ENCODE data around the gene C16orf95.
"Not testable (repeated sequence)": the region's sequence is repeated elsewhere in the genome, so short reads cannot be mapped to it uniquely, and the experiment has no call there.

The C16orf95 gene

GRCh38 chr16:87340198-87340597 is 23.0 kb upstream of the C16orf95 start:
- FAIRE-seq (no peak), DNase-seq (ENCODE audit: insufficient read length, low spot score) (no peak)
- no peak for TF ChIP-seq CTCF (IDR thresholded peaks at IDR 0.05; ENCODE audit: insufficient read depth, missing control alignments)

GRCh38 chr16:87339724-87340105 is 22.5 kb upstream of the C16orf95 start:
- DNase-seq (ENCODE audit: insufficient read length, low spot score); FAIRE-seq: not testable (repeated sequence)

- no peak for TF ChIP-seq CTCF (IDR thresholded peaks at IDR 0.05; ENCODE audit: insufficient read depth, missing control alignments)
- DNase-seq (ENCODE audit: insufficient read length, low spot score), result no peak
- no peak for FAIRE-seq
Measured at GRCh38 chr16:87339086-87339723, 22.0 kb upstream of the C16orf95 start.

- DNase-seq (ENCODE audit: insufficient read length, low spot score) (no peak), FAIRE-seq (no peak)
- TF ChIP-seq CTCF (IDR thresholded peaks at IDR 0.05; ENCODE audit: insufficient read depth, missing control alignments), result no peak
Measured at GRCh38 chr16:87338155-87338765, 21.1 kb upstream of the C16orf95 start.

GRCh38 chr16:87337262-87337771 is 20.1 kb upstream of the C16orf95 start:
- TF ChIP-seq CTCF (IDR thresholded peaks at IDR 0.05; ENCODE audit: insufficient read depth, missing control alignments), result no peak
- no peak for FAIRE-seq
- no peak for DNase-seq (ENCODE audit: insufficient read length, low spot score)

GRCh38 chr16:87336434-87337240 is 19.4 kb upstream of the C16orf95 start:
- DNase-seq (ENCODE audit: insufficient read length, low spot score) (no peak), FAIRE-seq (no peak)
- no peak for TF ChIP-seq CTCF (IDR thresholded peaks at IDR 0.05; ENCODE audit: insufficient read depth, missing control alignments)

- FAIRE-seq, result no peak
- no peak for TF ChIP-seq CTCF (IDR thresholded peaks at IDR 0.05; ENCODE audit: insufficient read depth, missing control alignments)
- no peak for DNase-seq (ENCODE audit: insufficient read length, low spot score)
Measured at GRCh38 chr16:87335625-87336433, 18.6 kb upstream of the C16orf95 start.
